Measurements from ENCODE around the gene ATP13A2.
"Not testable (repeated sequence)": the region's sequence is repeated elsewhere in the genome, so short reads cannot be mapped to it uniquely, and the experiment has no call there.

Gene ATP13A2

GRCh38 chr1:16939386-16940180 is 72.1 kb downstream of the ATP13A2 start:
- peaks cover 54% of the 10 kb centered on the region for H3K36me3 Mint-ChIP-seq (ENCODE audit: low read depth)
- H3K4me1 Mint-ChIP-seq (ENCODE audit: low read depth); H3K4me3 Mint-ChIP-seq; intact Hi-C loops (cut with micrococcal nuclease); H3K27ac Mint-ChIP-seq; H3K27me3 Mint-ChIP-seq; H3K9me3 Mint-ChIP-seq: not testable (repeated sequence)

GRCh38 chr1:16938351-16939321 is 73.1 kb downstream of the ATP13A2 start:
- Mint-ChIP-seq H3K4me3 (no peak overlapping the region), H3K27ac (no peak overlapping the region), H3K9me3 (no peaks in the 10 kb centered on the region), H3K27me3 (no peaks in the 10 kb centered on the region), H3K36me3 (ENCODE audit: low read depth) (peaks cover 48% of the 10 kb centered on the region), H3K4me1 (ENCODE audit: low read depth) (no peaks in the 10 kb centered on the region)
- intact Hi-C loops (cut with micrococcal nuclease): no loop called here

GRCh38 chr1:16936580-16936979 is 75.1 kb downstream of the ATP13A2 start:
- H3K4me3 Mint-ChIP-seq; H3K27ac Mint-ChIP-seq; H3K4me1 Mint-ChIP-seq (ENCODE audit: low read depth); intact Hi-C loops (cut with micrococcal nuclease); H3K9me3 Mint-ChIP-seq; H3K27me3 Mint-ChIP-seq: not testable (repeated sequence)
- H3K36me3 Mint-ChIP-seq (ENCODE audit: low read depth): peaks cover 46% of the 10 kb centered on the region
